Common myeloid progenitor, CD34-positive (primary cell): ENCODE data around the gene POLL.

Experiments
- CTCF ChIA-PET: fragments of 350-600 bp; sonication (Branson Sonifier 250); formaldehyde crosslinking; loops from one replicate; lab custom pipeline; 2021; ENCODE audit warnings: antibody characterized with exemption; lab: Charles Lee
- POLR2A ChIA-PET: fragments of 350-600 bp; sonication (Branson Sonifier 250); formaldehyde crosslinking; loops from one replicate; lab custom pipeline; 2021; ENCODE audit warnings: antibody characterized with exemption; lab: Charles Lee
- DNase-seq, 3 donors: peaks; one replicate each; pipeline versions ENCODE4 v3.0.0 to v3.0.0-alpha.2; 2013
- H3K27ac ChIP-seq, 2 experiments: 1 replicate in 1 of 2; 2 replicates in 1 of 2; pipeline ENCODE4 v1.7.0; 2013; ENCODE audit warnings: inconsistent platforms in 2 of 2, low read length in 2 of 2, mild to moderate bottlenecking in 2 of 2, low read depth in 1 of 2, moderate library complexity in 1 of 2; ENCODE audit not compliant: severe bottlenecking in 2 of 2, insufficient read depth in 1 of 2, poor library complexity in 1 of 2
- H3K27me3 ChIP-seq, 5 experiments: replicated peaks in 2 of 5; 1 replicate in 3 of 5; 2 replicates in 2 of 5; pipeline versions ENCODE4 v1.6.1 to v1.7.0; 2013; ENCODE audit warnings: low read length in 4 of 5, mild to moderate bottlenecking in 2 of 5, moderate library complexity in 2 of 5, inconsistent platforms in 1 of 5; ENCODE audit not compliant: insufficient read depth in 5 of 5, control insufficient read depth in 4 of 5
- H3K36me3 ChIP-seq, 4 experiments: 1 replicate in 2 of 4; 2 replicates in 2 of 4; pipeline versions ENCODE4 v1.6.1 to v1.7.0; 2013; ENCODE audit warnings: low read length in 3 of 4, control low read depth in 1 of 4, mild to moderate bottlenecking in 1 of 4; ENCODE audit not compliant: control insufficient read depth in 4 of 4, insufficient read depth in 4 of 4
- H3K4me1 ChIP-seq, 4 experiments: 1 replicate in 3 of 4; 2 replicates in 1 of 4; pipeline versions ENCODE4 v1.6.1 to v1.7.1; 2013; ENCODE audit warnings: low read length in 3 of 4, mild to moderate bottlenecking in 3 of 4, control low read depth in 1 of 4, inconsistent platforms in 1 of 4, moderate library complexity in 1 of 4; ENCODE audit not compliant: control insufficient read depth in 4 of 4, insufficient read depth in 4 of 4; ENCODE audit errors: control extremely low read depth in 1 of 4
- H3K4me3 ChIP-seq, 7 experiments: 1 replicate in 4 of 7; 2 replicates in 3 of 7; pipeline versions ENCODE4 v1.5.1 to v1.7.0; 2013; ENCODE audit warnings: mild to moderate bottlenecking in 7 of 7, low read length in 6 of 7, moderate library complexity in 6 of 7, inconsistent platforms in 2 of 7, low read depth in 2 of 7, control low read depth in 1 of 7; ENCODE audit not compliant: insufficient read depth in 4 of 7, control insufficient read depth in 1 of 7; ENCODE audit errors: extremely low read depth in 1 of 7
- H3K9me3 ChIP-seq, 5 experiments: 1 replicate in 4 of 5; 2 replicates in 1 of 5; pipeline versions ENCODE4 v1.6.1 to v1.7.1; 2013; ENCODE audit warnings: low read length in 4 of 5, mild to moderate bottlenecking in 2 of 5, inconsistent platforms in 1 of 5, low read depth in 1 of 5, moderate library complexity in 1 of 5; ENCODE audit not compliant: control insufficient read depth in 4 of 5, insufficient read depth in 2 of 5; ENCODE audit errors: control extremely low read depth in 1 of 5
- WGBS: methylation state at CpG from one replicate; pipeline ENCODE4 v1.1.5; 2013; ENCODE audit not compliant: insufficient coverage; 5-methylcytosine and 5-hydroxymethylcytosine counted together

Gene POLL

GRCh38 chr10:101578803-101579515 lies 9.1 kb downstream of the POLL start:
- Histone ChIP-seq H3K27me3 (no peaks in the 10 kb centered on the region), H3K27ac (no peak overlapping the region), H3K4me1 (no peaks in the 10 kb centered on the region), H3K36me3 (peaks cover 5 to 64% (median 39%) of the 10 kb centered on the region in 4 experiments), H3K9me3 (no peaks in the 10 kb centered on the region), H3K4me3 (no peak overlapping the region)
- WGBS, result 98% methylated on average over 11 of the region's 13 CpGs
- no peak for DNase-seq
- ChIA-PET CTCF (interaction anchor here (4.9 kb wide), 1 partner anchor 8 kb away, joined by 31 read pairs; no protein-coding TSS in a partner anchor), POLR2A (no interaction called here)

DNA sequence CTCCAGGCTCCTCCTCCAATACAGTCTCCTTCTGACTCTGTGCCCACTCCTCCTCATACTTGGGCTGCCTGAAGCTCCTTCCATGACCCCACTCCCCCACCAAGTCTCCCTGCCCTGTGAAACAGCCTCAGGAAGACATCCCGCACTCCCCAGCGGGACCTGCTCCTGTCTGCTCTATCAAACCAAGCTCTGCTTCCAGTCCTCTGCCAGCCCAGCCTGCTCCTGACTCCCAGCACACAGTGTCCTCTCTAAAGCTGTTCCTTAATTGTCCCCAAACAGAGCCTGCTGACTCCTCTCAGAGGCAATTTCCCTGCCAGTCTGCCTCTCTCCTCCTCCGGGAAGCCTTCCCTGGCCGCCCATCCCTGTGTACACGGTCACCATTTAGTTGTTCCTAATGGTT lies 9.9 kb downstream of the POLL start:
- no peaks in the 10 kb centered on the region for H3K9me3 ChIP-seq
- ChIA-PET CTCF (interaction anchor here (4.9 kb wide), 1 partner anchor 8 kb away, joined by 31 read pairs; no protein-coding TSS in a partner anchor), POLR2A (no interaction called here)
- no peak overlapping the region for H3K27ac ChIP-seq
- no peaks in the 10 kb centered on the region for H3K4me1 ChIP-seq
- DNase-seq, result no peak
- WGBS, result 83% methylated on average over 5 of the region's 5 CpGs
- H3K4me3 ChIP-seq, result no peak overlapping the region
- peaks cover 5 to 56% (median 34%) of the 10 kb centered on the region in 4 experiments for H3K36me3 ChIP-seq
- no peaks in the 10 kb centered on the region for H3K27me3 ChIP-seq

- peaks cover 0 to 3% (median 0%) of the 10 kb centered on the region in 5 experiments for H3K27me3 ChIP-seq
- H3K9me3 ChIP-seq, result peaks cover 0 to 4% (median 0%) of the 10 kb centered on the region in 5 experiments
- DNase-seq, result no peak
- WGBS, result 100% methylated on average over 5 of the region's 7 CpGs
- no peaks in the 10 kb centered on the region for H3K4me1 ChIP-seq
- no peak overlapping the region for H3K27ac ChIP-seq
- no peak overlapping the region for H3K4me3 ChIP-seq
- ChIA-PET POLR2A (no interaction called here), CTCF (interaction anchor here (0.6 to 0.9 kb wide), 4 partner anchors 16 to 1418 kb away, joined by 3 read pairs; no protein-coding TSS in a partner anchor)
- peaks cover 3 to 47% (median 25%) of the 10 kb centered on the region in 4 experiments for H3K36me3 ChIP-seq
Measured at GRCh38 chr10:101577121-101577871, 10.8 kb downstream of the POLL start.

DNA sequence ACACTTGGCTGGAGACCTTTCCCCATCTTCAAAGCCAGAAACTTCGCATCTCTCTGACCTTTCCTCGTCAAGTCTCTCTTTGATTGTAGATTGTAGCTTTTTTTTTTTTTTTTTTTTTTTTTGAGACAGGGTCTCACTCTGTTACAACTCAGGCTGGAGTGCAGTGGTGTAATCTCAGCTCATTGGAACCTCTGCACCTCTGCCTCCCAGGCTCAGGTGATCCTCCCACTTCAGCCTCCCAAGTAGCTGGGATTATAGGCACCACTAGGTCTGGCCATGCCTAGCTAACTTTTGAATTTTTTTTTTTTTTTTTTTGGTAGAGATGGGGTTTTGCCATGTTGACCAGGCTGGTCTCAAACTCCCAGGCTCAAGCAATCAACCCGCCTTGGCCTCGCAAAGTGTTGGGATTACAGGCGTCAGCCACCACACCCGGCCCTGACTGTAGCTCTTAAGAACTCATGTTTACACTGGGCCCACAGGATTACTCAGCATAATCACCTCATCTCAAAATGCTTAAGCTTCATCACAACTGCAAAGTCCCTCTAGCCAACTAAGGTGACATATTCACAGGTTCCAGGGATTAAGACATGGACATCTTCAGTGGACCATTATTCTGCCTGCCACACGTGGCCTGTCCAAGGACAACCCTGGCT lies 11.7 kb downstream of the POLL start:
- Histone ChIP-seq H3K4me3 (no peak overlapping the region), H3K9me3 (peaks cover 0 to 4% (median 0%) of the 10 kb centered on the region in 5 experiments), H3K36me3 (peaks cover 3 to 42% (median 24%) of the 10 kb centered on the region in 4 experiments), H3K27ac (no peak overlapping the region), H3K4me1 (no peaks in the 10 kb centered on the region), H3K27me3 (peaks cover 0 to 6% (median 0%) of the 10 kb centered on the region in 5 experiments)
- DNase-seq, result peak in 2 of 3 donors; percentile 21 to 30
- 92% methylated on average over 5 of the region's 7 CpGs for WGBS
- ChIA-PET CTCF (interaction anchor here (0.7 to 1.5 kb wide), 7 partner anchors 12 to 369 kb away, joined by 3 read pairs; partner anchors contain the start of genes DPCD and POLL), POLR2A (interaction anchor here (1.2 kb wide), 1 partner anchor 15 kb away, joined by 4 read pairs; no protein-coding TSS in a partner anchor)

DNA sequence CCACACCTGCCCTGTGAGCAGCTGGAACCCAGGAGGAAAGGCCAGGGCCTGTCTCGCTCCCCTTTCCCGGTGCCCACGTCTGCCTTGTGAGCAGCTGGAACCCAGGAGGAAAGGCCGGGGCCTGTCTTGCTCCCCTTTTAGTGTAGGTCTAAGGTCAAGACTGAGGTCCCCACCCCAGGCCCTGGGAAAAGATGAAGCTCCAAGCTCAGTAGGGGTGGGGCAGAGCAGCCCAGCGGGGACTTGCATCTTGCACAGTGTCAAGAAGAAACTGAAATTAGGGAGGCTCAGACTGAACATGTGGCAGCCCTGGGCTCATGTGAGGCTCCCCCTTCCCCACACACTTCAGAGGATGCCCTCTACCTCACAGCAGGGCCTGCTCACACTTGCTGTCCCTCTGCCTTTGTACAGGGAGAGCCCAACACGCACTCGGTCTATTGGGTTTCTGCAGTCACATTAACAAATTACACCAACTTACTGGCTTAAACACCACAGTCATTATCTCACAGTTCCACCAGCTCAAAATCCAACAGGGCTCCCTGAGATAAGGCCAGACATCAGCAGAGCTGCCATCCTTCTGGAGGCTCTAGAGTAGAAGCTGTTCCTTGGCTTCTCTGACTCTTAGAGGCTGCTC lies 12.4 kb downstream of the POLL start:
- 91% methylated on average over 7 of the region's 7 CpGs for WGBS
- Histone ChIP-seq H3K27ac (peak overlapping the region in 1 of 2 experiments; percentile 21), H3K27me3 (peaks cover 0 to 9% (median 0%) of the 10 kb centered on the region in 5 experiments), H3K9me3 (peaks cover 0 to 4% (median 0%) of the 10 kb centered on the region in 5 experiments), H3K36me3 (peaks cover 3 to 35% (median 18%) of the 10 kb centered on the region in 4 experiments), H3K4me3 (no peak overlapping the region), H3K4me1 (peaks cover 0 to 5% (median 3%) of the 10 kb centered on the region in 4 experiments)
- peak; percentile 75 to 89 (median 75) for DNase-seq
- POLR2A ChIA-PET, result interaction anchor here (1.2 kb wide), 1 partner anchor 15 kb away, joined by 4 read pairs; no protein-coding TSS in a partner anchor
- CTCF ChIA-PET, result interaction anchor here (0.7 to 1.5 kb wide), 4 partner anchors 12 to 369 kb away, joined by 3 read pairs; partner anchors contain the start of genes DPCD and POLL

DNA sequence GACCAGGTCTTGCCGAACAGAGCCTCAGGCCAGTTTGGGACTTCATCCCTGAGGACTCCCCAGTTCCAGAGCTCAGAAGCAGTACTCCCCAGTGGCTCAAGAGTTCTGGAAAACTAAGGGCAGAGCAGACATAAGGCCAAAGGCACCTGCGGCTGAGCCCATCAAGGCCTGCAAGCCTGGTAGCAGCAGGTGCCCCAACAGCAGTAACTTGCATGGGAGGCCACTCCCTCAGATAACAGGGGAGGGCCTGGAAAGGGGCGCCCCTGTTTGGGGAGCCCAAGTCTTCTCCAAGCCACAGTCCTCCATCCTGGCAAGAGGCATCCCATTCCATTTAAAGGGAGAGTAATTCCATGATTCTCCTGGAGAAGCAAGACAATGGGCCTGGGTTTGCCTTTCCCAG lies 13.0 kb downstream of the POLL start:
- peaks cover 0 to 9% (median 0%) of the 10 kb centered on the region in 5 experiments for H3K27me3 ChIP-seq
- peaks cover 0 to 9% (median 6%) of the 10 kb centered on the region in 4 experiments for H3K4me1 ChIP-seq
- no peak overlapping the region for H3K27ac ChIP-seq
- ChIA-PET POLR2A (no interaction called here), CTCF (interaction anchor here (0.8 to 1.5 kb wide), 2 partner anchors 13 to 362 kb away, joined by 3 read pairs; partner anchors contain the start of genes DPCD and POLL)
- WGBS, result 96% methylated on average over 3 of the region's 3 CpGs
- peaks cover 0 to 4% (median 0%) of the 10 kb centered on the region in 5 experiments for H3K9me3 ChIP-seq
- no peak for DNase-seq
- peaks cover 3 to 30% (median 16%) of the 10 kb centered on the region in 4 experiments for H3K36me3 ChIP-seq
- H3K4me3 ChIP-seq, result no peak overlapping the region
